Duodenal mucosa (tissue), 2 donors: ENCODE measurements around the gene ADAMTS2.

ENCODE experiments used
- H3K27ac ChIP-seq: one replicate; pipeline ENCODE4 v1.7.0; 2013; ENCODE audit warnings: low read depth, low read length
- H3K27me3 ChIP-seq, 2 donors: one replicate each; pipeline ENCODE4 v1.7.0; 2013; ENCODE audit warnings: low read length in 2 of 2, control low read depth in 1 of 2; ENCODE audit not compliant: insufficient read depth in 2 of 2, control insufficient read depth in 1 of 2
- H3K36me3 ChIP-seq, 2 donors: one replicate each; pipeline ENCODE4 v1.7.0; 2013; ENCODE audit warnings: low read length in 2 of 2, control low read depth in 1 of 2; ENCODE audit not compliant: insufficient read depth in 2 of 2, control insufficient read depth in 1 of 2
- H3K4me1 ChIP-seq, 2 donors: one replicate each; pipeline ENCODE4 v1.7.0; 2013; ENCODE audit warnings: low read length in 2 of 2, control low read depth in 1 of 2; ENCODE audit not compliant: insufficient read depth in 2 of 2, control insufficient read depth in 1 of 2
- H3K4me3 ChIP-seq, 2 donors: one replicate each; pipeline ENCODE4 v1.7.0; 2013; ENCODE audit warnings: low read length in 2 of 2, low read depth in 1 of 2
- H3K9ac ChIP-seq, 2 donors: one replicate each; pipeline ENCODE4 v1.7.0; 2013; ENCODE audit warnings: low read length in 2 of 2, low read depth in 1 of 2
- H3K9me3 ChIP-seq, 2 donors: one replicate each; pipeline ENCODE4 v1.7.0; 2013; ENCODE audit warnings: low read length in 2 of 2, control low read depth in 1 of 2; ENCODE audit not compliant: control insufficient read depth in 1 of 2

Gene ADAMTS2

DNA sequence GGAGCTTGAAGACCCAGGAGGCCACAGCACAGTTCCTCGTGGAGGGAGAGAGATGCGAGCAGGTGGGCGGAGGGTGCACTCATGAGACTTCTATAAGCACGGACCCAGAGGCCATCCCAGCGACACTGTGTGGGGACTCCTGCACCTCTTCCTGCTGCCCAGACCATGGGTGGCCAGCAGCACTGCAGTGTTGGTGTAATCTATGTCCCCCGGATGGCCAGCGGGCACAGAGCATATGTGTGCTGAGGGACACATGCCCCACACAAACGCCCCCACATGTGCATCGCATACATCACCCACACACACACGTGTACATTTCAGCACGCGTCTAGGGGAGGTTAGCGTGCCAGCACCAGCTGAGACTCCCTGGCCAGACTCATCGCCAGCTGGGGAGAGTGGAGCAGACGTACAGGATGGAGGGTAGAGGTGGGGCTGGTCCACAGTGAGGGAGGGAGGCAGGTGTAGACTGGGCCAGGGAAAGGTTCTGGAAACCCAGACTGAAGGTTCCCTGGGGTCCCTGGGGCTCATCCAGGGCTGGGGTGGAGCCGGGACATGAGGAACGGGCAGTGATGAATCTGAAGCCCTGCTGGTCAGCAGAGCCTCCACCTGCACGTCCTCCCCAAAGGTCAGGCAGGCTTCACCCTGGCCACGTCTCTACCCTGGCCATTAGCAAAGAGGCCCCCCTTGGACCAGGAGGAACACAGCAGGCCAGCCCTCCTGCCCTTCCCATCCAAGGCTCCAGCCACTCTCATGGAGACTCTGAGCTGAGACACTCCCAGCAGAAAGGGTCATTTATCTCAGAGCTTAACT, 27.6 kb downstream of the ADAMTS2 start:
- no peaks in the 10 kb centered on the region for H3K36me3 ChIP-seq
- H3K27me3 ChIP-seq, result no peaks in the 10 kb centered on the region
- no peak overlapping the region for H3K27ac ChIP-seq
- H3K9ac ChIP-seq, result no peak overlapping the region
- no peaks in the 10 kb centered on the region for H3K9me3 ChIP-seq
- no peak overlapping the region for H3K4me3 ChIP-seq
- peaks cover 0 to 3% of the 10 kb centered on the region in 2 donors for H3K4me1 ChIP-seq

DNA sequence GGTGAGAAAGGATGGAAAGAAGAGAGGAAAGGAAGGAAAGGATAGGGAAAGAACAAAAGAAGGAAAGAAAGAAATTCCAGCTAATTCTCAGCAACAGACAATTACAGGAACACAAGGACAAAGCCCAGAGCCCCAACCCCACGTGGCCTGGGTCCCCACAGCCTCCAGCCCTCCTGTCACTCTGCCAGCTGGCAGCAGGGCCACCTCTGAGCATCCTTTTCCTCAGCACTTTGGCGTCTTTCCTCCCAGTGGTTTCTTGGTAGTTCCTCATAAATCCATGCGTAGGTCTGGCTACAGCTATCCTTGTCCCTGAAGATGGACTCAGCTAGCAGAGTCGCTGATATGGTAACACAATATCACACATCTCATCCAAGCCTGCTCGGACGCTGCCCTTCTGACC, 28.3 kb downstream of the ADAMTS2 start:
- H3K27ac ChIP-seq, result no peak overlapping the region
- H3K4me1 ChIP-seq, result peaks cover 0 to 3% of the 10 kb centered on the region in 2 donors
- H3K4me3 ChIP-seq, result no peak overlapping the region
- H3K27me3 ChIP-seq, result no peaks in the 10 kb centered on the region
- H3K9me3 ChIP-seq, result no peaks in the 10 kb centered on the region
- H3K36me3 ChIP-seq, result no peaks in the 10 kb centered on the region
- no peak overlapping the region for H3K9ac ChIP-seq

DNA sequence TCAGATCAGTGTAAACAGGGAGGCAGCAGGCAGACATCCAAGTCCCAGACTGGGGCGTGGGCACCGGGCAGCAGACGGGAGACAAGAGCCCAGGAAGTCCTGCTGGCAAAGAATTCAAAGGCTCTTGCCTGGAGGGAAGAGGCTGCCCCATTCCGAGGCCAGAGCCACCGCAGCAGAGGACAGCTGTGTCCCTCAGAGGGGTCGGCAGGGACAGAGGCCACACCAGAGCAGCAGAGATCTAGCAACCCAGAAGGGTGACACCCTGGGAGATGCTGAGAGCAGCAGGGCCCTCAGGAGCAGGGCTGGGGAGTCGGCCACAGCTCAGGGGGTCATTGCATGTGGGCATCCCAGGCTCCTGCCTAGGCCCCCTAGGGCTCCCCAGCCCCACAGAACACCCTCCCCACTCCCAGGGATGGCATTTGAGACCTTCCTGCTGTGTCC, 29.1 kb downstream of the ADAMTS2 start:
- H3K27ac ChIP-seq, result no peak overlapping the region
- H3K36me3 ChIP-seq, result no peaks in the 10 kb centered on the region

DNA sequence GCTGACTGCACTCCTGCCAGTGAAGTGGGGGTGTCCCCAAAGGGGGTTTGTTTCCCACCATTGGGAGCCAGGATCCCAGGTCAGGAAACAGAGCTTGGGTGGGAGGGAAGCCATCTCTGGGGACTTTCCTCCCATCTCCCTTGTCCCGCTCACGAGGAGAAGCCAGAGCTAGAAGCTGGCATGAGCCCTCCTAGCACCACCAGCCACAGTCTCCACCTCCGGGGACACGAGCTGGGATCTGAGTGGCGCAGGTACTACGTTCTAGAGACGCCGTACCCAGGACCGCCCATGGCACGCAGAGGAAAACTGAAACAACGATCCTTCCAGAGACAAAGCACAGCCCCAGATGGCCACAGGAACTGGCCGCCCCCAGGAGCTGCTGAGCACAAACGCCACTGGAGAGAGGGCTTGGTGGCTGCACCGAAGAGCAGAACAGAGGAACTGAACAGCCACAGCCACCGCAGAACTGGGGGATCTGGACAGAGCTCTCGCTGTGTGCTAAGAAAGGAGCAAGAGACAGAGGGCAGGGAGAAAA, 29.8 kb downstream of the ADAMTS2 start:
- H3K36me3 ChIP-seq, result no peaks in the 10 kb centered on the region
- no peak overlapping the region for H3K27ac ChIP-seq
- H3K27me3 ChIP-seq, result no peaks in the 10 kb centered on the region
- H3K9me3 ChIP-seq, result no peaks in the 10 kb centered on the region
- no peak overlapping the region for H3K4me3 ChIP-seq
- peaks cover 0 to 3% of the 10 kb centered on the region in 2 donors for H3K4me1 ChIP-seq
- no peak overlapping the region for H3K9ac ChIP-seq

More for the DNA sequence above, 29.1 kb downstream of the ADAMTS2 start:
- Histone ChIP-seq H3K9ac (no peak overlapping the region), H3K4me3 (no peak overlapping the region), H3K9me3 (no peaks in the 10 kb centered on the region), H3K27me3 (no peaks in the 10 kb centered on the region), H3K4me1 (peaks cover 0 to 3% of the 10 kb centered on the region in 2 donors)

DNA sequence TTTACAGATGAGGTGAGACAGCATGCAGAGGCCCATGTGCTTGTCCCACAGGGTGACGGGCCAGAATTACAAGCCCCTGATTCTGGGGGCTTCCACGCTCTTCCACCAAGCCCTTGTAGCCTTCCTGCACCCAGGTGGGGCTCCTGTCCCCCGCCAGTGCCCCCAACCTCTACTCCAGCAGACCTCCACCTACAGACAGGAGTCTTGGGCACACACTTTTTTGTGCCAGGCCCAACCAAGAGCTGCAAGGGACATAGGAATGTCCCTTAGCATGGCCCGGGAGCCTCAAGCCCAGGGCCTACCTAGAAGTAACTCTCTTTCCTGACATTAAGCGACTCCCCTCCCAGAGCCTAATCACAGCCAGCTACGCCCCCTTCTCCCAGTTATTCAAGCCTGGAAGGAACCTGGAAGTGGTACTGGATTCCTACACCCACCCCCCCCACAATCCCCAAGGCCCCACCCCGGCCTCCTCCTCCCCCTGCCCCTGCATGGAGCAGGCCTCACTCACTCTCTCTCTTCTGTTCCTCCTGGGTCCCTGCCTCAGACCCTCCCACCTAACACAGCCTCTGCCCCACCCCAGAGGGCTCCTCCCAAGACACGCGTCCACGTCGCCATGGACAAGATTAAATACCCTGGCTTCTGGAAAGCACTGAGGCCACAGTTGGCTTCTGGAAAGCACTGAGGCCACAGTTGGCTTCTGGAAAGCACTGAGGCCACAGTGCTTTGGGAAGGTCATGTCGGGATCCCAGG, 30.5 kb downstream of the ADAMTS2 start:
- H3K4me1 ChIP-seq, result peaks cover 0 to 3% of the 10 kb centered on the region in 2 donors
- no peaks in the 10 kb centered on the region for H3K27me3 ChIP-seq
- no peak overlapping the region for H3K27ac ChIP-seq
- H3K36me3 ChIP-seq, result no peaks in the 10 kb centered on the region
- no peak overlapping the region for H3K9ac ChIP-seq
- no peak overlapping the region for H3K4me3 ChIP-seq
- H3K9me3 ChIP-seq, result no peaks in the 10 kb centered on the region

DNA sequence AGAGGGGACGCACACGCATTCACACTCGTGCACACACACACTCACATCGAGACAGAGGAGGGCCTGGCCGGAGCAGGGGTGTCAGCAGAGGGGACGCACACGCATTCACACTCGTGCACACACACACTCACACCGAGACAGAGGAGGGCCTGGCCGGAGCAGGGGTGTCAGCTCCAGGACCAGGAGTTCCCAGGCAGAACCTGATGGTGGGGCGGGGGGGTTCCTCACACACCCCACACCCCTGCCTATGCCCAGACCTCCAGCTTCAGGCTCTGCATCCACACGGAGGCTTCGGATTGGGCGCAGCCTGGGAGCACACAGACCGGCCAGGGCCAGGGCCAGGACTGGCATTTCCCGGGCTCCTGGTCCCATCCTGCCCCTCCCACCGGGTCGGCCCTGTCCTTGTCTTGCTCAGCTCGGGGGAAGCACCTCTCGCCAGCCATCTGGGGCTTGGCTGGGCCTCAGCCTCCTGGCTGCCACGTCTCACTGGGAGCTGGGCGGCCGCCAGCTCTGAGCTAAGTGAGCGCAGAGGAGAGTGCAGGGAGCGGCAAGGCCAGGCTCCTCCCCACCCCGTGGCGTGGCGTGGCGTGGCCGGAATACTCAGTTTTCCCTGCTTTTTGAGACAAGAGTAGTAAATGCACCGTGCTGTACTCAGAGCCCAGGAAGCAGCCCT, 31.3 kb downstream of the ADAMTS2 start:
- Histone ChIP-seq H3K4me1 (peaks cover 0 to under 1% of the 10 kb centered on the region in 2 donors), H3K27ac (no peak overlapping the region), H3K9ac (no peak overlapping the region)

DNA sequence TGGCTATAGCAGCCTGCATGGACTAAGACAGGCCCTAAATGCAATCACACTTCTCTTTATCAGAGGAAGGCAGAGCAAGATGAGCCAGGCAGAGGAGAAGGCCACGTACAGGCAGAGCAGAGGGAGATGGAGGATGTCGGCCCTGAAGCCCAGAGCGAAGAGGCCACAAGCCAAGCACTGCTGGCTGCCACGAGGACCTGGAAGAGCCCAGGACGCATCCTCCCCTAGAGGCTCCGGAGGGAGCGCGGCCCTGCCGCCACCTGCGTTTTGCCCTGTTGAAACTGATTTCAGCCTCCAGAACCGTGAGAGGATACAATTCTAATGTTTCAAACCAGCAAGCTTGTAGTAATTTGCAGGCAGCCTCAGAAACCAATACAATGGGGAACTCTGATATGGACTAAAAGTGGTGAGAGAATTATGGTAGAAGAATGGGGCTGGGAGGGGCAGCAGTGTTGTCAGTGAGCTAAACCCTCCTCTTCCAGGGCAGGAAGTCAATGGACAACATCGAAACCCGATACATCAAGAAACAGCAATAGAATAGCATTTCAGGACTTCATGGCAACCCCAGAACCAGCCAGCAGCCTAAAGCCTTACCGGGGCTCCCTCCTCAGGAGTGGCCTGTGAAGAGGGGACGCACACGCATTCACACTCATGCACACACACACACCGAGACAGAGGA, 32.6 kb downstream of the ADAMTS2 start:
- H3K27me3 ChIP-seq, result no peaks in the 10 kb centered on the region
- H3K9ac ChIP-seq, result no peak overlapping the region
- no peak overlapping the region for H3K27ac ChIP-seq
- H3K9me3 ChIP-seq, result no peaks in the 10 kb centered on the region
- H3K4me3 ChIP-seq, result no peak overlapping the region
- no peaks in the 10 kb centered on the region for H3K4me1 ChIP-seq
- H3K36me3 ChIP-seq, result no peaks in the 10 kb centered on the region

More for the DNA sequence above, 31.3 kb downstream of the ADAMTS2 start:
- Histone ChIP-seq H3K27me3 (no peaks in the 10 kb centered on the region), H3K9me3 (no peaks in the 10 kb centered on the region), H3K4me3 (no peak overlapping the region), H3K36me3 (no peaks in the 10 kb centered on the region)

DNA sequence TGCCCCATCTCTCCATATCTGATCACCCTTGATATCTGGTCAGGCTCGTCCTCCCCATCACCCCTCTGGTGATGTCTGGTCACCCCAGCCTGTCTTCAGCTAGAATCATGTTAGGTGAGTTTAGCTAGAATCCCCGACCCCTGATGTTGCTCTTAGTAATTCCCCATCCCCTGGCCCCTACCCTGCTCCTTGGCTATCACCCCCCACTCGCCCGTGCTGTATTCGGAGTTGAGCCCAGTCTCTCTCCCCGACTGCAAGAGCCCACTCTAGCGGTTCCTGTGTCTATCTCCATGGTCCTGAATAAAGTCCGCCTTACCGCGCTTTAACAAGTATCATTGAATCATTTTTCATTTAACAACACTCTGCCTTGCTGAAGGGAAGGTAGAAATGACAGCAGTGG, 33.7 kb downstream of the ADAMTS2 start:
- H3K9me3 ChIP-seq, result no peaks in the 10 kb centered on the region
- H3K36me3 ChIP-seq, result no peaks in the 10 kb centered on the region
- H3K9ac ChIP-seq, result no peak overlapping the region
- H3K4me1 ChIP-seq, result no peaks in the 10 kb centered on the region
- H3K4me3 ChIP-seq, result no peak overlapping the region
- H3K27ac ChIP-seq, result no peak overlapping the region
- H3K27me3 ChIP-seq, result no peaks in the 10 kb centered on the region

DNA sequence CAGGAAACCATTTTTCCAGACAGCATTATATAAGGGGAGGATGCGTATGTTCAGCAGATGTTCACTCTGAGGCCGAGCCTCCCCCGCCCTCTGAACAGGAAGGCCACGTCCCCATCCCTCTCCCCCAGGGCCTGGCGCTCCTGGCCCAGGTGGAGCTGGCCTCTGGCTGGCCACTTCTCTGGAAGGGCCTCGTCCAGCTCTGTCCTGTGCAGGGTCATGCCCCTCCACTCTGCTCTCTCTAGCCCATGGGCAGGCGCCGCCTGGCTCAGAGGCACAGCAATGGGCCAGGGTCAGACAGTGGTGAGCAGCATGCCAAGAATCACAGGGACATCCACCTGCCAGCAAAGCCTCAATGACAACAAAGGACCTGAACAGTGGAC, 34.2 kb downstream of the ADAMTS2 start:
- H3K9me3 ChIP-seq, result no peaks in the 10 kb centered on the region
- no peak overlapping the region for H3K4me3 ChIP-seq
- H3K9ac ChIP-seq, result no peak overlapping the region
- no peaks in the 10 kb centered on the region for H3K27me3 ChIP-seq
- no peak overlapping the region for H3K27ac ChIP-seq
- H3K4me1 ChIP-seq, result no peaks in the 10 kb centered on the region
- H3K36me3 ChIP-seq, result no peaks in the 10 kb centered on the region
